NCI-H526 (cell line): Measurements from ENCODE around the gene SRPK3.

Source experiments
- DNase-seq, 2 experiments: peaks; one replicate each; lab custom pipeline; 2025; lab: John Stamatoyannopoulos, UW

Gene SRPK3

DNA sequence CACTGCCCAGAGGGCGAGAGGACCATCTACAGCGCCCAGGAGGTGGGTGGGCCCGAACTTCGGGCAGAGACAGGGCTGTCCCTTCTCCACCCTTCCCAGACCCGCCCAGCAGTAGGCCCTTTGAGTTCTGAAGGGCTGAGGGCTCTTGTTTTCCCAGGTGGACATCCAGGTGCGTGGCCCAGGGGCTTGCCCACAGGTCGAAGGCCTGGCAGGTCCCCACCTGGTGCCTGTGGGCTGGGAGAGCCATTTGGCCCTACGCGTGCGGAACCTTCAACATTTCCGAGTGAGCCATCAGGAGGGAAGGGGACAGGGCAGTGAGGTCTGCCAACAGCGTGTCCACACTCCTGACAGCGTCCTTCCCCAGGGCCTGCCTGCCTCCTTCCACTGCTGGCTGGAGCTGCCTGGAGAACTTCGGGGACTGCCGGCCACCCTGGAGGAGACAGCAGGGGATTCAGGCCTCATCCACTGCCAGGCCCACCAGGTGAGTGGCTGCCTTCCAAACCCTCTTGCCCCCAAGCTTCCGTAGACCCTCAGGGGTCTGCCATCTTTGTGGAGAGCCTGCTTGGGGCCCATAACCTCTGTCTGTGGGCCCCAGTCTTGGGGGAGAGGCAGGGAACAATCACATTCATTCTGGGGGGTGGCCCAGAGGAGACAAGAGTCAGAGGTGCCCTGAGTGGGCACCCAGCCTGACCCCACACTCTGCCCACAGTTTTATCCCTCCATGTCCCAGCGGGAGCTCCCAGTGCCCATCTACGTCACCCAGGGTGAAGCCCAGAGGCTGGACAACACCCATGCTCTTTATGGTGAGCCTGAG is 10.0 kb upstream of the SRPK3 start:
- no peak for DNase-seq

DNA sequence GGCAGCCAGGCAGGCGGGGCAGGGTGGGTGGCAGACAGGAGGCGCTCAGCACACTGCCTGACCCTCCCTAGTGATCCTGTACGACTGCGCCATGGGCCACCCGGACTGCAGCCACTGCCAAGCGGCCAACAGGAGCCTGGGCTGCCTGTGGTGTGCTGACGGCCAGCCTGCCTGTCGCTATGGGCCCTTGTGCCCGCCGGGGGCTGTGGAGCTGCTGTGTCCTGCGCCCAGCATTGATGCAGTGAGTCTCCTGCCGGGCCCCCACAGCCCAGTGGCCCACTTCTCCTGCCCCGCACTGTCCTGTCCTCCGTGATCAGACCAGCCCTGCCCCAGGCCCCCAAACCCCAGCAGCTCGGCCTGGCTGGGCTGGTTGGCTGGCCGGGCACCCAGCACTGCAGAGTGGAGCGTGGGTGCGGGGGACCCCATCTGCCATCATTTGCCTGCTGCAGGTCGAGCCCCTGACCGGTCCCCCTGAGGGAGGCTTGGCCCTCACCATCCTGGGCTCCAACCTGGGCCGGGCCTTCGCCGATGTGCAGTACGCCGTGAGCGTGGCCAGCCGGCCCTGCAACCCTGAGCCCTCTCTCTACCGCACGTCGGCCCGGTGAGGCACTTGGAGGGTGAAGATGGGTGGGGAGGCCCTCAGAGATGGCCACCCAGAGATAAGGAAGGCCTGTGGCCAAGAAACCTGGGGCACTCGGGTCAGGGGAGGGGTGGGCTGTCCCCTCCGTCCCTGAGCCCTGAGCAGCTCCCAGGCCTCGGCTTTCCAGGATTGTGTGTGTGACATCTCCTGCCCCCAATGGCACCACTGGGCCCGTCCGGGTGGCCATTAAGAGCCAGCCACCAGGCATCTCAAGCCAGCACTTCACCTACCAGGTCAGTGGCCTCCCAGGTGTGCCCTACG is 9.2 kb upstream of the SRPK3 start:
- DNase-seq: no peak

DNA sequence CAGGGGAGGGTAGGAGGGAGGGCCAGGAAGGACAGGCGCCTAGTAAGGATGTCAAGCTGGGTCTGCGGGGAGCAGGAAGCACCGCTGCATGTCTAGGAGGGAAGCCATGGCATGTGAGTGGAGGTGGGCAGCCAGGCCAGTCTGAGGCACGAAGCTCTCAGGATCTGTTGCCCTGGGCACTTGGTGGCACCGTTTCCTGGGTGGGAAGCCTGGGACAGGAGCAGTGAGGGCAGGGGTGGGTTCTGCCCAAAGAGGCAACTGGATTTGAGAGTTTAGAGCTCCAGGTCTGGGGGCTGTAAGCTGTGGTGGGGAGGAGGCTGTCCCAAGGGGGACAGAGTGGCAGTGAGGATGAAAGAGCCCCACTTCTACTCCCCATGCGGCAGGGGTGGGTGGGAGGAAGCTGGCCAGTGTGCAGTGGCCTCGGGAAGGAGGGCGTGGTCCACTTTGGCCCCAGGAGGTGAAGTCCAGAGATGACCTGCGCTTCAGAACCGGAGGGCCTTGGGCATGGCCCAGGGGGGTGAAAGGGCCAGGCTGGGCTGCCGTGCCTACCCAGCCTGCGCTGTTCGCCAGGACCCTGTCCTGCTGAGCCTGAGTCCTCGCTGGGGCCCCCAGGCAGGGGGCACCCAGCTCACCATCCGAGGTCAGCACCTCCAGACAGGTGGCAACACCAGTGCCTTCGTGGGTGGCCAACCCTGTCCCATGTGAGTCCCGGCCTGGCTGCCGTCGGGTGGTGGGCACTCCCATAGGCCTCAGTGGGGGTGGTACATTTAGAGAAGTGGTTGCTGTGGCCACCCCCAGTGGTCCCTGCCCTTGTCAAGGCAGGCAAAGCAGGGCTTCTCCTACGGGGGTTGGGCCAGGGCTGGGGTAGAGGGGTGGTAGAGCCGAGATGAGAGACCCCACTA is 8.3 kb upstream of the SRPK3 start:
- DNase-seq: no peak

DNA sequence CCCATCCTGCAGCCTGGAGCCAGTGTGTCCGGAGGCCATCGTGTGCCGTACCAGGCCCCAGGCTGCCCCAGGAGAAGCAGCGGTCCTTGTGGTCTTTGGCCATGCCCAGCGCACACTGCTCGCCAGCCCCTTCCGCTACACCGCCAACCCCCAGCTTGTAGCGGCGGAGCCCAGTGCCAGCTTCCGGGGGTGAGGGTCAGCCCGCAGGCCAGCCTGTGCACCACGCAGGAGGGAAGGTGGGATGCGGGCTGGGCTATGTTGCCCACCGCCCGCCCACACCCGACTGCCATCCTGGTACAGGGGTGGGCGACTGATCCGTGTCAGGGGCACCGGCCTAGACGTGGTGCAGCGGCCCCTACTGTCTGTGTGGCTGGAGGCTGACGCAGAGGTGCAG is 7.6 kb upstream of the SRPK3 start:
- no peak for DNase-seq

DNA sequence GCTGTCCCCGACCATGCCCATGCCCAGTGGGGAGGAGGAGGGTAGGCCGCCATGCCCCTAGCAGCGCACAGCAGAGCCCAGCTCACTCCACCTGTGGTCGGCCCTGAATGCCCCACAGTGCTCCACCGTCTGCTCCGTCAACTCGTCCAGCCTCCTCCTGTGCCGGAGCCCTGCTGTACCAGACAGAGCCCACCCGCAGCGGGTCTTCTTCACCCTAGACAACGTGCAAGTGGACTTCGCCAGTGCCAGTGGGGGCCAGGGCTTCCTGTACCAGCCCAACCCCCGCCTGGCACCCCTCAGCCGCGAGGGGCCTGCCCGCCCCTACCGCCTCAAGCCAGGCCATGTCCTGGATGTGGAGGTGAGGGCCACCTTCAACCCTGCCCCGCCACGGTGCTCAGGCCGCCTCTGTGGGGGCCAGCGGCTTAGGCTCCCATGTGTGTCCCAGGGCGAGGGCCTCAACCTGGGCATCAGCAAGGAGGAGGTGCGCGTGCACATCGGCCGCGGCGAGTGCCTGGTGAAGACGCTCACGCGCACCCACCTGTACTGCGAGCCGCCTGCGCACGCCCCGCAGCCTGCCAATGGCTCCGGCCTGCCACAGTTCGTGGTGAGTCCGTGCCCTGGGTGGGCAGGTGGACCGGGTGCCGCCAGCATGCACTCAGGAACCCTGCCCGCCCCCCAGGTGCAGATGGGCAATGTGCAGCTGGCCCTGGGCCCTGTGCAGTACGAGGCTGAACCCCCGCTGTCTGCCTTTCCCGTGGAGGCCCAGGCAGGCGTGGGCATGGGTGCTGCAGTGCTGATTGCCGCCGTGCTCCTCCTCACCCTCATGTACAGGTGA is 6.9 kb upstream of the SRPK3 start:
- DNase-seq: no peak

DNA sequence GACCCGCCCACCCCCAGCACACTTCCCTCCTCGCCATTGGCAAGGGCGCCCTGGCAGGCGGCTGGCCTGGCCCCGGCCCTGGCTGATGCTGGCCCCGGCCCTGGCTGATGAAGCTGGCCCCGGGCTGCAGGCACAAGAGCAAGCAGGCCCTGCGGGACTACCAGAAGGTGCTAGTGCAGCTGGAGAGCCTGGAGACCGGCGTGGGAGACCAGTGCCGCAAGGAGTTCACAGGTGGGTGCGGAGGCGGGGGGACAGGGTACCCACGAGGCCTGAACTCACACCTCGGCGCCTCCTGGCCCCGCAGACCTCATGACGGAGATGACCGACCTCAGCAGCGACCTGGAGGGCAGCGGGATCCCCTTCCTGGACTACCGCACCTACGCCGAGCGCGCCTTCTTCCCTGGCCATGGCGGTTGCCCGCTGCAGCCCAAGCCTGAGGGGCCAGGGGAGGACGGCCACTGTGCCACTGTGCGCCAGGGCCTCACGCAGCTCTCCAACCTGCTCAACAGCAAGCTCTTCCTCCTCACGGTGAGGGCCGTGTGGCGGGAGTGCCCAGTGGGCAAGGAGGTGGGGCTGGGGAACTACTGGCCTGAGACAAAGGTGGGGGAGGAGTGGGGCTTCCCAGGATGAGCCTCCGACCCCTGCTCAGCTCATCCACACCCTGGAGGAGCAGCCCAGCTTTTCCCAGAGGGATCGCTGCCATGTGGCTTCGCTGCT is 6.1 kb upstream of the SRPK3 start:
- DNase-seq: no peak

DNA sequence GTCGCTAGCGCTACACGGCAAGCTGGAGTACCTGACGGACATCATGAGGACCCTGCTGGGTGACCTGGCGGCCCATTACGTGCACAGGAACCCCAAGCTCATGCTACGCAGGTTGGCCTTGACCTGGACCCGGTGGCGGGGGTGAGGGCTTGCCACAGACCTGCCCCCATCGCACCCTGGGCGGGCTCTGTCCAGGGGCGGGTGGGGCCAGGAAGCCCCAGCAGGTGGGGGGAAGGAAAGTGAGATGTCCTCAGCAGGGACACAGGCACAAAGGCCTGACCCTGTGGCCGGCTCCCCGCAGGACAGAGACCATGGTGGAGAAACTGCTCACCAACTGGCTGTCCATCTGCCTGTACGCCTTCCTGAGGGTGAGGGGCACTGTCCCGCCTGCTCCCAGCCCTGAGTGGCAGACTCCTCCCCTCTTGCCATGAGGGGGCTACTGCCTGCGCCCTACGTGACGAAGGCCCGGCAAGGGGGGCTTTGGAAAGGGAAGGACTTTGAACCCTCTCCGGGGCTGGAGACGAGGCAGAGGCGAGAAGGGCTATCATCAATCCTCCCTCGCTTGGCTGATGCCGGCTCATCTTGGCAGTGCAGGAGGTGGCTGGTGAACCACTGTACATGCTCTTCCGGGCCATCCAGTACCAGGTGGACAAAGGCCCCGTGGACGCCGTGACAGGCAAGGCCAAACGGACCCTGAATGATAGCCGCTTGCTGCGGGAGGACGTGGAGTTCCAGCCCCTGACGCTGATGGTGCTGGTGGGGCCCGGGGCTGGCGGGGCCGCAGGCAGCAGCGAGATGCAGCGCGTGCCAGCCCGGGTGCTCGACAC is 5.3 kb upstream of the SRPK3 start:
- no peak for DNase-seq

DNA sequence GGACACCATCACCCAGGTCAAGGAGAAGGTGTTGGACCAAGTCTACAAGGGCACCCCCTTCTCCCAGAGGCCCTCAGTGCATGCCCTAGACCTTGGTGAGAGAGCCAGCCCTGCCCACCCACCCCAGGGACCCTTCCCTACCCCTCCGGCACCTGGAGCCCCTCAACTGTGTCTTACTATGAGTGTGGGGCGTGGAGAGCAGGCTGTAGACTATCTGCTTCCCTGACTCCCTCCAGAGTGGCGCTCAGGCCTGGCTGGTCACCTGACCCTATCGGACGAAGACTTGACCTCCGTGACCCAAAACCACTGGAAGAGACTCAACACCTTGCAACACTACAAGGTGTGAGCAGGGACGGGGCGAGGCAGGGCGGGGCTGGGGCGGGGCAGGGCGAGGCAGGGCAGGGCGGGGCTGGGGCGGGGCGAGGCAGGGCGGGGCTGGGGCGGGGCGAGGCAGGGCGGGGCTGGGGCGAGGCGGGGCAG is 4.7 kb upstream of the SRPK3 start:
- DNase-seq: no peak

DNA sequence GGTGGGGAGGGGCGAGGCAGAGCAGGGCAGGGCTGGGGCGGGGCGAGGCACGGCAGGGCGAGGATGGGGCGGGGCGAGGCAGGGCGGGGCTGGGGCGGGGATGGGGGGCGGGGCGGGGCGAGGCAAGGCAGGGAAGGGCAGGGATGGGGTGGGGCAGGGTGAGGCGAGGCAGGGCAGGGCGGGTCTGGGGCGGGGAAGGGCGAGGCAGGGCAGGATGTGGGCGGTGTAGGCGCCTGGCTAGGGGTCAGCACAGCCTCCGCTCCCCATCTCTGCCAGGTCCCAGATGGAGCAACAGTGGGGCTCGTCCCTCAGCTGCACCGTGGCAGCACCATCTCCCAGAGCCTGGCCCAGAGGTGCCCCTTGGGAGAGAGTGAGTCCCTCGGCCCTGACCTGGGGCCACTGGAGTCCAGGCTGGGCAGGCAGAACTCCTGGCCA is 4.2 kb upstream of the SRPK3 start:
- peak in 1 of 2 experiments; percentile 35 for DNase-seq

DNA sequence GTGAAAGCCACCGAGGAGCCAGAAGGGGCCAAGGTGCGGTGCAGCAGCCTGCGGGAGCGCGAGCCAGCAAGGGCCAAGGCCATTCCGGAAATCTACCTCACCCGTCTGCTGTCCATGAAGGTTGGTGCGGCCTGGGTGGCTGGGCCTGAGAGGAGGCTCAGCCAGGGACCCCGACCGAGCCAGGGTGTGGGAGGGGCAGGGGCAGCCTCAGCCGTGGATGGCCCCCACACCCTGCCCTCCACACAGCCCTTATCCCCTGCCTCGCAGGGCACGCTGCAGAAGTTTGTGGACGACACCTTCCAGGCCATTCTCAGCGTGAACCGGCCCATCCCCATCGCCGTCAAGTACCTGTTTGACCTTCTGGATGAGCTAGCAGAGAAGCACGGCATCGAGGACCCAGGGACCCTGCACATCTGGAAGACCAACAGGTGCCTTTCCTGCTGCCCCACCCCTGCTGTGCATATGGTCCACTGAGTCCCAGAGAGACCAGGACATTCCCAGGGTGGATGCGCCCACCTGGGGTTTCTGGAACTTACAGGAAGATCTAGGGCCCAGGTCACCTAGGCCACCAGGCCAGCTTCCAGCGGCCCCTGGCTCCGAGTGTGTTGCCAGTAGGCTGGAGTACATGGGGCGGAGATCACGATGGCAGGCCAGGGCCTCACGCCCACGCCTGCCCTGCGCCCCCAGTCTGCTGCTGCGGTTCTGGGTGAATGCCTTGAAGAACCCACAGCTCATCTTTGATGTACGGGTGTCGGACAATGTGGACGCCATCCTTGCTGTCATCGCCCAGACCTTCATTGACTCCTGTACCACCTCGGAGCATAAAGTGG is 3.4 kb upstream of the SRPK3 start:
- no peak for DNase-seq

DNA sequence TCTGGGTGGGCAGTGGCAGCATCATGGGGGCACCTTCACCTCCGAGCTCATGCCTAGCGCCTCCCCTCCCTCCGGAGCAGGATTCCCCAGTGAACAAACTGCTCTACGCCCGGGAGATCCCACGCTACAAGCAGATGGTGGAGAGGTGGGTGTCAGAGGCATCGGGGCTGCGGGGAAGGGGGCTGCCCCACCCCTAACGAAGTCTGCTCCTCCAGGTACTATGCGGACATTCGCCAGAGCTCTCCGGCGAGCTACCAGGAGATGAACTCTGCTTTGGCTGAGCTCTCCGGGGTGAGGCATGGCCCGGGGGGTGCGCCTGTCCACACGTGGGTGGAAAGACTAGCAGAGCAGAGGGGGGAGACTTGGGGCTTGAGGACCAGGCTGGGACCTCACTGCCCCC is 2.7 kb upstream of the SRPK3 start:
- DNase-seq: no peak

DNA sequence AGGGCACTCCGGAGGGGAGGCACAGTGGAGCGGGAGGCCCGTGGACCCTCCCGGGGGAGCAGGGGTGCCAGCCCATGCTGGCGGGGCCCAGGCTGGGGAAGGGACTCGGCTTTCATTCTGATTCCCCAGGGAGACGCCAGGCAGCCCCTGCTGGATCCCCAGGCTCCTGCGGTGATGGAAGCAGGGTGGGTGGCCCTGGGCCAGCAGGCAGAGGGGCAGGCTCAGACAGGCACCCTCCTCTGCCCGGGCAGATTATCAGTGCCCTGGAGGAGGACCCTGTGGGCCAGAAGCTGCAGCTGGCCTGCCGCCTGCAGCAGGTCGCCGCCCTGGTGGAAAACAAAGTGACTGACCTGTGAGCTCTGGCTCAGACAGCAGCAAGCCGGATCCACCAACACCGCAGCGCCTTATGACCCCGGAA is 2.1 kb upstream of the SRPK3 start:
- DNase-seq: no peak

DNA sequence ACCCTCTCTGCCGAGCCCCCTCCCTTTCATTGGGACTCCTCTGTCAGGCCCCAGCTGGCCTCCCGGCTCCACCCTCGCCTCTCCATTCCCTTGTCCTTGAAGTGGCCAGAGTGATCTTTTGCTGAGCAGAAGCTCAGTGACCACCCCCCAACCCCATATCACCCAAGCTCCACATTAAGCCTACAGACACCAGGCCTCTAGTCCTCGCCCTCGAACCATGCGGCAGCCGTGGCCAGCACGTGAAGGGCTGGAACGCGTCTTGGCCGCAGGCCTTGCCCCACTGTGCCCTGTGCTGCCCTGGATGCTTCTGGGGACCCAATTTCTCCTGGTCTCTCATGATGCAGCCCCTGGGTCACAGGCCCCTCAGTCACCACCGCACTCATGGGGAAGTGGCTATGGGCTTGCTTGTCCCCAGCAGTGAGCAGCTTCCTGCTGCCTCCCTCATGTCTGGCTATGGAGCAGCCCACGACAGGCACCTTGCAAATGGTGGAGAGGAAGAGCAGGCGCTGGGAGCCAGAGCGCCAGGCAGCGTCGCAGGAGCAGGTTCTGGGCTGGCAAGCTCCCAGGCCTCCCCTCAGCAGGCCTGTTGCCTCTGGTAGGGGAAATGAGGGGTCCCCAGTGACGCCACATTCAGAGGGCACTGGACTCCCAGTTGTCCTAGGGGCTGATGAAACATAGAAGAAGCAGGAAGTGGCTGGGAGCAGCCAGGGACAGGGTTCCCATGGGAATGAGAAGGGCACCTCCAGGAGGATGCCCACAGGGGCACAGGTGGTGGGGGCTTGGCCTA is 757 bp upstream of the SRPK3 start:
- no peak for DNase-seq

DNA sequence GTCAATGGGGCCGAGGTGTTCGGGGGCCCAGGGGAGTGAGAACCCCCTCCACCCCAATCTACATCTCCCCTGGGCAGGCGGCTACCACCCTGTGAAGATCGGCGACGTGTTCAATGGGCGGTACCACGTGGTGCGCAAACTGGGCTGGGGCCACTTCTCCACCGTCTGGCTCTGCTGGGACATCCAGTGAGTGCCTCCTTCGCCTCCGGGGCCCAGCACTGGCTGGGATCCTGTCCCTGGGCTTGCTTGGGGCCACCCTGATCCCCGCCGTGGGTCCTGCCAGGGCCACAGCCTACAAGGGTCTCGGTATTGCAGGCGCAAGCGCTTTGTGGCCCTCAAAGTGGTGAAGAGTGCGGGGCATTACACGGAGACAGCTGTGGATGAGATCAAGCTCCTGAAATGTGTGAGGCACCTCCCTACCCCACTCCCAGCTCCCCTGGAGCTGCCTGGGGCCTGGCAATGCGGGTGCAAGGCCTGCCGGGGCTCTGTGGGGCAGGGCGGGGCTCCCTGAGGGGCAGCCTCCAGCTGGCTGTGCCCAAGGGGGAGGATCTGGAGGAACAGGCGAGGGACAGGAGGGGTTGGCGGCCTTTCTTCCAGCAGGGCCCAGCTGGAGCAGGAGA is 697 bp downstream of the SRPK3 start:
- peak; percentile 9 to 28 for DNase-seq

DNA sequence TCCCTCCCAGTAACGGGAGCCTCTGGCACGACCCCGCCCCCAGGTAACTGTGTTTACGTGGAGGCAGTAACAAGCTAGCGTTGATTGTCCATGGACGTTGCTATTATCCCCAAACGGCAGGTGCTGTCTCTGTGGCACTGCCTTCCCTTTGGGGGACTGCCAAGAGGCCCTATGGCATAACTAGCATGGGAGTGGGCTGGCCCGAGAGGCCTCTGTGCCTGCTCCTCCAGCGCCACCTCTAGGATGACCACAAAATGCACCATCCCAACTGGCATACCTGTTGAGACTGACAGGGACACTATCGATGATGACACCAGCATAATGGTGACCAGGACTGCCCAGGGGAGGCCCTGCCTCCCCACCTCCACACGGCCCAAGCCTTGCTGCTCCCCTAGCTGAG is 1.5 kb downstream of the SRPK3 start:
- peak; percentile 48 to 63 for DNase-seq

DNA sequence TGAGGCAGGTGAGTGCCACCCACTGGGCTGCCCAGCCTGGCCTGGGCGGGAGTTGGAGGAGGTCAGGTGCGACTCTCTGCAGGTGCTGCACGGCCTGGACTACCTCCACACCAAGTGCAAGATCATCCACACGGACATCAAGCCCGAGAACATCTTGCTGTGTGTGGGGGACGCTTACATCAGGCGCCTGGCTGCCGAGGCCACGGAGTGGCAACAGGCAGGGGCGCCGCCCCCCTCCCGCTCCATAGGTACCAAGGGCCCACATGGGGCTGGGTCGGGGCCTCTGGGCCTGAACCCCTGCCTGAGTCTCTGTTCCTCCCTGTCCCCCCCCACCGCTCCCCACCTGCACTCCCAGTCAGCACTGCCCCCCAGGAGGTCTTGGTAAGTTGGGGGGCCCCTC is 2.0 kb downstream of the SRPK3 start:
- no peak for DNase-seq

DNA sequence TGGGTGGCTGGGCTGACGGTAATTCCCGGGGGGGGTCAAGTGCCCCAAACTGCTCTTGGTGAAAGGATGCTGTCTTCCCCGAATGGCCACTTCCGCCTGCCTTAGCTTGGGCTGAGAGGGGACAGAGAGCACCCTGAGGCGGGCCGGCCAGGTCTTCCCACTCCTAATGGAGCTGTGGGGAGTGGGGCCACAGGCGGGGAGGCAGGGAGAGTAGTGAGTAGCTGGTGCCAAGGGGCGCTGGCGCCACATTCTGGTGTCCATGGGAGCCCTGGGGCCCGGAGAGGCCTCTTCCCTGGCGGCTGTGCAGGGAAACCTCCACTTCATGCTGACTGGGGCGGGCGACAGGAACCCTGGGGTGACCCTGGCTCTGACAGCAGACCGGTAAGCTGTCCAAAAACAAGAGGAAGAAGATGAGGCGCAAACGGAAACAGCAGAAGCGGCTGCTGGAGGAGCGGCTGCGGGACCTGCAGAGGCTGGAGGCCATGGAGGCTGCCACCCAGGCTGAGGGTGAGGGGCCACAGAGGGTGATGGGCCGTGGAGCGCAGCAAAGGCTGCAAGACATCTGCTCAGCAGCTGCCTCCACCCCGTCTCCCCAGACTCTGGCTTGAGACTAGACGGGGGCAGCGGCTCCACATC is 2.7 kb downstream of the SRPK3 start:
- no peak for DNase-seq
